ENCODE results near the gene APOB. TPM values are rescaled to one million over a fixed set of nuclear protein-coding genes. Genes with fewer than 3 reads are reported as not detected.

APOB gene
- total and polyA plus RNA-seq, 2 of the 13 experiments (the other 11 are each of a cell fraction or from before 2014, with no cell fraction given): 1,569 to 2,515 TPM

DNA sequence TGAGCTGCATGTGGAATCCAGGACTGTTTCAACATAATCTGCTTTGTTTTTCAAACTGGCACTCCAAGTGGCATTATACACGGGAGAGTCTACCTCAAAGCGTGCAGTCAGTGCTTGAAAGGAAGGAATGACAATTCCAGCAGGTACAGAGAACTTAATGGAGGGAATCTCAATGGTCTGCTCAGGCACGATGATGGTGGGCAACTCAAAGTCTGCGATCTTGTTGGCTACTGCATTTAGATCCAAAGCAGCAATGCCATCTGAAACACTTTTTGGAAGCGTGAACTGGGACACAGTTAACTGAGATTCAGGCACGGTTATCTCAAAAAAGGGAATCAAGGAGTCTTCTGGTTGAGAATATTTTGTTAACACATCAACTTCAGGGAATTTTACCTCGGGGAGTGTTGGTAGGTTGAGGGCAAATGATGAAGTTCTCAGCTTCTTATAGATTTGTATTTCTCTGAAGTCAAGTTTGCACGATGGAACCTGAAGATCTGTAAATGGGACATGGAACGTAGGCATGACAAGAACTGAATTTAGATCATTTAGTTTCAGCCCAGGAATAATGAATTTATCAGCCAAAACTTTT is 38.7 kb downstream of the APOB start (continued):
- TF ChIP-seq, protein P1, sequence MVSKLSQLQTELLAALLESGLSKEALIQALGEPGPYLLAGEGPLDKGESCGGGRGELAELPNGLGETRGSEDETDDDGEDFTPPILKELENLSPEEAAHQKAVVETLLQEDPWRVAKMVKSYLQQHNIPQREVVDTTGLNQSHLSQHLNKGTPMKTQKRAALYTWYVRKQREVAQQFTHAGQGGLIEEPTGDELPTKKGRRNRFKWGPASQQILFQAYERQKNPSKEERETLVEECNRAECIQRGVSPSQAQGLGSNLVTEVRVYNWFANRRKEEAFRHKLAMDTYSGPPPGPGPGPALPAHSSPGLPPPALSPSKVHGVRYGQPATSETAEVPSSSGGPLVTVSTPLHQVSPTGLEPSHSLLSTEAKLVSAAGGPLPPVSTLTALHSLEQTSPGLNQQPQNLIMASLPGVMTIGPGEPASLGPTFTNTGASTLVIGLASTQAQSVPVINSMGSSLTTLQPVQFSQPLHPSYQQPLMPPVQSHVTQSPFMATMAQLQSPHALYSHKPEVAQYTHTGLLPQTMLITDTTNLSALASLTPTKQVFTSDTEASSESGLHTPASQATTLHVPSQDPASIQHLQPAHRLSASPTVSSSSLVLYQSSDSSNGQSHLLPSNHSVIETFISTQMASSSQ (IDR thresholded peaks at IDR 0.05; ENCODE audit: low read depth): no peak
- TF ChIP-seq, protein P1 (CRISPR knock-in tag; IDR thresholded peaks at IDR 0.05; ENCODE audit: borderline replicate concordance): 0 out of 2 replicates have a peak, but pooled peaks have one; percentile 64
- TF ChIP-seq ZNF383 (CRISPR knock-in tag; IDR thresholded peaks at IDR 0.05; ENCODE audit: borderline replicate concordance) (0 out of 2 replicates have a peak, but pooled peaks have one; percentile 87), ZMYM4 (CRISPR knock-in tag; IDR thresholded peaks at IDR 0.05) (peak; percentile 26; the same call in 1 of the 2 replicates), NR2C2 (CRISPR knock-in tag; IDR thresholded peaks at IDR 0.05; ENCODE audit: borderline replicate concordance) (no peak), KLF12 (CRISPR knock-in tag; IDR thresholded peaks at IDR 0.05; ENCODE audit: borderline replicate concordance) (no peak), MATR3 (CRISPR knock-in tag; IDR thresholded peaks at IDR 0.05) (no peak), NKX3-1 (CRISPR knock-in tag; IDR thresholded peaks at IDR 0.05) (peak; percentile 63), ZNF644 (CRISPR knock-in tag; IDR thresholded peaks at IDR 0.05; ENCODE audit: low read depth) (no peak), AGO2 (optimal IDR thresholded peaks at IDR 0.05; ENCODE audit: low read depth, low read length) (no peak), MIER3 (CRISPR knock-in tag; IDR thresholded peaks at IDR 0.05; ENCODE audit: borderline replicate concordance) (no peak)
- TF ChIP-seq, protein P2, sequence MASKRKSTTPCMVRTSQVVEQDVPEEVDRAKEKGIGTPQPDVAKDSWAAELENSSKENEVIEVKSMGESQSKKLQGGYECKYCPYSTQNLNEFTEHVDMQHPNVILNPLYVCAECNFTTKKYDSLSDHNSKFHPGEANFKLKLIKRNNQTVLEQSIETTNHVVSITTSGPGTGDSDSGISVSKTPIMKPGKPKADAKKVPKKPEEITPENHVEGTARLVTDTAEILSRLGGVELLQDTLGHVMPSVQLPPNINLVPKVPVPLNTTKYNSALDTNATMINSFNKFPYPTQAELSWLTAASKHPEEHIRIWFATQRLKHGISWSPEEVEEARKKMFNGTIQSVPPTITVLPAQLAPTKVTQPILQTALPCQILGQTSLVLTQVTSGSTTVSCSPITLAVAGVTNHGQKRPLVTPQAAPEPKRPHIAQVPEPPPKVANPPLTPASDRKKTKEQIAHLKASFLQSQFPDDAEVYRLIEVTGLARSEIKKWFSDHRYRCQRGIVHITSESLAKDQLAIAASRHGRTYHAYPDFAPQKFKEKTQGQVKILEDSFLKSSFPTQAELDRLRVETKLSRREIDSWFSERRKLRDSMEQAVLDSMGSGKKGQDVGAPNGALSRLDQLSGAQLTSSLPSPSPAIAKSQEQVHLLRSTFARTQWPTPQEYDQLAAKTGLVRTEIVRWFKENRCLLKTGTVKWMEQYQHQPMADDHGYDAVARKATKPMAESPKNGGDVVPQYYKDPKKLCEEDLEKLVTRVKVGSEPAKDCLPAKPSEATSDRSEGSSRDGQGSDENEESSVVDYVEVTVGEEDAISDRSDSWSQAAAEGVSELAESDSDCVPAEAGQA (IDR thresholded peaks at IDR 0.05; ENCODE audit: low read depth): no peak
- TF ChIP-seq, protein P2 (CRISPR knock-in tag; IDR thresholded peaks at IDR 0.05; ENCODE audit: borderline replicate concordance): 0 out of 2 replicates have a peak, but pooled peaks have one; percentile 11
- TF ChIP-seq, protein P3, sequence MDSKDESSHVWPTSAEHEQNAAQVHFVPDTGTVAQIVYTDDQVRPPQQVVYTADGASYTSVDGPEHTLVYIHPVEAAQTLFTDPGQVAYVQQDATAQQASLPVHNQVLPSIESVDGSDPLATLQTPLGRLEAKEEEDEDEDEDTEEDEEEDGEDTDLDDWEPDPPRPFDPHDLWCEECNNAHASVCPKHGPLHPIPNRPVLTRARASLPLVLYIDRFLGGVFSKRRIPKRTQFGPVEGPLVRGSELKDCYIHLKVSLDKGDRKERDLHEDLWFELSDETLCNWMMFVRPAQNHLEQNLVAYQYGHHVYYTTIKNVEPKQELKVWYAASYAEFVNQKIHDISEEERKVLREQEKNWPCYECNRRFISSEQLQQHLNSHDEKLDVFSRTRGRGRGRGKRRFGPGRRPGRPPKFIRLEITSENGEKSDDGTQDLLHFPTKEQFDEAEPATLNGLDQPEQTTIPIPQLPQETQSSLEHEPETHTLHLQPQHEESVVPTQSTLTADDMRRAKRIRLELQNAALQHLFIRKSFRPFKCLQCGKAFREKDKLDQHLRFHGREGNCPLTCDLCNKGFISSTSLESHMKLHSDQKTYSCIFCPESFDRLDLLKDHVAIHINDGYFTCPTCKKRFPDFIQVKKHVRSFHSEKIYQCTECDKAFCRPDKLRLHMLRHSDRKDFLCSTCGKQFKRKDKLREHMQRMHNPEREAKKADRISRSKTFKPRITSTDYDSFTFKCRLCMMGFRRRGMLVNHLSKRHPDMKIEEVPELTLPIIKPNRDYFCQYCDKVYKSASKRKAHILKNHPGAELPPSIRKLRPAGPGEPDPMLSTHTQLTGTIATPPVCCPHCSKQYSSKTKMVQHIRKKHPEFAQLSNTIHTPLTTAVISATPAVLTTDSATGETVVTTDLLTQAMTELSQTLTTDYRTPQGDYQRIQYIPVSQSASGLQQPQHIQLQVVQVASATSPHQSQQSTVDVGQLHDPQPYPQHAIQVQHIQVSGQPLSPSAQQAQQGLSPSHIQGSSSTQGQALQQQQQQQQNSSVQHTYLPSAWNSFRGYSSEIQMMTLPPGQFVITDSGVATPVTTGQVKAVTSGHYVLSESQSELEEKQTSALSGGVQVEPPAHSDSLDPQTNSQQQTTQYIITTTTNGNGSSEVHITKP (CRISPR knock-in tag; IDR thresholded peaks at IDR 0.05; ENCODE audit: low read depth): no peak
- TF ChIP-seq, protein P4, sequence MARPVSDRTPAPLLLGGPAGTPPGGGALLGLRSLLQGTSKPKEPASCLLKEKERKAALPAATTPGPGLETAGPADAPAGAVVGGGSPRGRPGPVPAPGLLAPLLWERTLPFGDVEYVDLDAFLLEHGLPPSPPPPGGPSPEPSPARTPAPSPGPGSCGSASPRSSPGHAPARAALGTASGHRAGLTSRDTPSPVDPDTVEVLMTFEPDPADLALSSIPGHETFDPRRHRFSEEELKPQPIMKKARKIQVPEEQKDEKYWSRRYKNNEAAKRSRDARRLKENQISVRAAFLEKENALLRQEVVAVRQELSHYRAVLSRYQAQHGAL (CRISPR knock-in tag; IDR thresholded peaks at IDR 0.05; ENCODE audit: not compliant biosample characterization): peak; percentile 25

Data from HepG2 (cell line).